GM18907 (cell line): ENCODE data around the gene SKOR1.

Source experiments
- ATAC-seq: cut with Tn5 transposase; IDR thresholded peaks from one replicate; pipeline ENCODE4 v1.9.1; 2021; ENCODE audit warnings: mild to moderate bottlenecking, moderate library complexity; ENCODE audit not compliant: unreplicated experiment

The SKOR1 gene

DNA sequence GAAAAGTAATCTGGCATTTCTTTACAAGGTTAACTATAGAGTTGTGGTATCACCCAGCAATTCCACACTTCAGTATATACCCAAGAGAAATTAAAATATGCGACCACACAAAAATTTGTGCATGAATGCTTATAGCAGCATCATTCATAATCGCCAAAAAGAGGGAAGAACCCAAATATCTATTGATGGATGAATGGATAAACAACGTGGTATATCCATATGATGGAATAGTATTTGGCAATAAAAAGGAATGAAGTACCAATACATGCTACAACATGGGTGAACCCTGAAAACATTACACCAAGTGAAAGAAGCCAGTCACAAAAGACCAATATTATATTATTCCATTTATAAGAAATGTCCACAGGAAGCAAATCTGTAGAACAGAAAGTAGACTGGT, 8.6 kb upstream of the SKOR1 start:
- no peak for ATAC-seq

DNA sequence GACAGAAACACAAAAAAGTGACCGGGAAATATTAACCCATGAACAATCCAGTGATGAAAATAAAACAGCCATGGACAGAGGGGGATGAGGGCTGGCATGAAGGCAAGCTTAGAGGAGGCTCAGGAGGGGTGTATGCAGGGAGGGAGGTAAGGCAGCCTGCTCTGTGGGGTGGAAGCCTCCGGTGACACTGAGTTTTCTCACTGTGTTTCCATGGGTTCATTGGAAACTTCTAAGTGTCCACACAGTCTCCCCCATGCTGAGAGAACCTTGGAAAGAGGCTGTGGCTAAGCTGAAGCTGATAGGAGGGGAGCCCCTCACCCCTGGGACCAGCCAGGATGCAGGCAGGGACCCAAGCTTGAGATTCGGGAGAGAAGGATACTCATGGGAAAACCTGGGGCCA, 6.8 kb upstream of the SKOR1 start:
- no peak for ATAC-seq

DNA sequence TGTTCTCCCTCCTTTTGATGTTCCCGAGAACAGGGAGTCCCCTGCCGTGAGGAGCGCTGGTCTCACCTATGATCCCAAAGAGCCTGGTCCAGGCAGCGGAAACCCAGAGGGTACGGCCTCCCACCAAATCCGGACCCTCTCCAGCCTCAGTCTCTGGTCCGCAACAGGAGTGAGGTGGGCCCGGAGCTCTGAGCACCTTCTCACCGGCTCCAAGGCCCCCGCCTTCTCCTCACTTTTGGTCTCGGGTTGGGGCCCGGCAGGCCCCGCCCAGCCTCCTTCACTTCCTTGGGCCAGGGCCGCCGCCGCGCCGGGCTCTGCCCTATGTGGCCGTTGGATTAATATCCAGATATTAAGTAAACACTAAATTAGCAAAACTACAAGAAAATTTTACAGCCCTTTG, 5.7 kb upstream of the SKOR1 start:
- ATAC-seq: no peak

DNA sequence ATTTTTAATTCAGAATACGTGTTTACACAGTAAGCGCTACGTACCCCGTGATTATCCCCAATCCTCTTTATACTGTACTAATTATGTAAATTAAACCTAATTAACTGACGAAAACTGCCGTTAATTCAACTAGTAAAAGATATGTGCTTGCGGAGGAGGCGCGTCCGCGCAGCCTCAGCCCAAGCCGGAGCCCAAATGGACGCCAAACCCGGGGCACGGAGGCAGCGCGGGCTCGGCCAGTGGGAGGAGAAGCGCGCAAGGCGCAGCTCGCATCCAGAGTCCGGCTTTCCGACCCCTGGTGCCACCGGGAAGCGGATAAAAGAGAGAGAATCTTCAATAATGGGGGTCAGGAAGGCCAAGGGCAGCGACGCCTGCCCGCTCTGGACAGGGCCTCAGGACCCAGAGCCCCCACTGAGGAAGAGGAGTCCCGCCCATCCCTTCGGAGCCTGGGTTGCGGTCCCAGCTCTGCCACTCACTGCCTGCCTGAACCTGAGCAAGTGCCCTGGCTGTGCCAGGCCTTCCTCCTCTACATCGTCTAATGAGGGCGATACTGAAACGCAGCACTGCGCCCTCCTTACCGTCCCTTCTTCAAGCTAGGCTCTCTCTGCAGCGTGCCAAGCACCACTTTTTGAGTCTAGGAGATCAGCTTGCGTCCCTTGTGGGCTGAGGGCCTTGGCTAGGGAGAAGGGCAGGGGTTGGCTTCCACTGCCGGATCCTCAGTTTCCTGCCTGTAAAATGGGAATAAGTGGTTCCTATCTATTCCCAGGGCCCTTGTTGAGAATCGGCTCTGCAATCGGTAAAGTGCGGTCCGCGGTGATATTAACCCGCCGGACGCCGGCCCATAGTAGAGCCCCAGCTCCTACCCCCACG, 5.0 kb upstream of the SKOR1 start:
- no peak for ATAC-seq

DNA sequence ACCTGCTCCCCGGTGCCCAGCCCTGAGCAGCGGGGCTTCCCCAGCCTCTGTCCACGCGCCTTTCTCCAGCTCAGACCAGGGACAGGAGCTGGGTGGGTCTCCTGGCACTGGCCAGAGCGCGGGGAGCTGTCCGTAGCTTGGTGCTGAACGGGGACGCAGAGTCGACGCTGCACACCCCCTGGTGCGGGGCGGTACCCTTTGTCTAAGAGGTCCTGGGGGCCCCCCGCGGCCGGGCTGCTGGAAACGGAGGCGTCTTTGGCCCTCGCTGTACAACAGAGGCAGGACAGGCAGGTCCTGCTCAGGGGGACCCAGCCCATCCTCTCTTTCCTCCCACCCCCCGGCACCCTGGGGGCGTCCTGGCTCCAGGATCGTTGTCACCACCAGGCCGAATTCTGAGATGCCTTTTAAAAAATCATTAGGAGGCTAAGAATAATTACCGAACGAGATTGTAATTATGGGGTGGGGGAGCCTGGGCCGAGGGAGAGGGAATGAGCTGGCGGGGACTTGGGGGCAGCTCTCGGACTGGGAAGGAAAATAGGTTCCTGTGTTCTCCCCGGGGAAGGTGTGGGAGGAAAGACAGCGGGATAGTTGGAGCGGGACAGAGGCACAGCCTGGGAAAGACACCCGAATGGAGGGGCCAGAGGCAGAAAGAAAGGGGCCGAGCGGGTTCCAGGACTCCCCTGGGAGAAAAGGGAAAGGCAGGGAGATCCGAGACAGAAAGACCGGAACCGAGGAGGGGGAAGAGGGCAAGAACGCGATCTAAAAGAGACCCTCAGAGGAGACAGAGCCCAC, 4.1 kb upstream of the SKOR1 start:
- ATAC-seq: no peak

DNA sequence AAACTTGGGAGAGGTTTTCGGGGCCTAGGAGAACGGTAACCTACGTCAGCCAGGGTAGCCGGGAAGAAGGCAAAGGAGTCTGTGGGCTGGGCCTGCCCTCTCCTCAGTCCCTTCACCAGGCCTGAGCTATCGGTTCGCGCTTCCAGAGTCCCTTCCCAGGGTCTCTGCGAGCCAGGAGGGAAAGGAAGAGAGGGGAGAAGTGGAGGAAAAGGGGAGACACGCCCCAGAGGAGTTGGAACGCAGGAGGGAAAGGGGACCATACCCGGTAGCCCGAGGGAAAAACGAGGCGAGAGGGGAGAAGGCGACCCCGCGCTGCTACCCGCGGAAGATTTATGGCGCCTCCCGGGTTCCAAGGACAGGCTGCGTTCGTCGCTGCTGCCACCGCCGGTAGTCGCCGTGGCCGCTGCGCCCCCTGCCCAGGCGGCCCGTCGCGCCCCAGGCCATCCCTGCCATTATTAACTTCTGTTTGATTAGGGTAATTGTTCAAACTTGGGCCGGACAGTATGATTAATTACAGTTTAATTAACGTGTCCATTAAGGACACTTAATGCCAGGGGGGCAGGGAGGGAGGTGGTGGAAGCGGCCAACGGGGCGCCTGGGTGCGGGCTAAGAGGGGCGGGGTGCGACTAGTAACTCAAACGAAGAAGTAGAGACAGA, 3.4 kb upstream of the SKOR1 start:
- ATAC-seq: no peak

DNA sequence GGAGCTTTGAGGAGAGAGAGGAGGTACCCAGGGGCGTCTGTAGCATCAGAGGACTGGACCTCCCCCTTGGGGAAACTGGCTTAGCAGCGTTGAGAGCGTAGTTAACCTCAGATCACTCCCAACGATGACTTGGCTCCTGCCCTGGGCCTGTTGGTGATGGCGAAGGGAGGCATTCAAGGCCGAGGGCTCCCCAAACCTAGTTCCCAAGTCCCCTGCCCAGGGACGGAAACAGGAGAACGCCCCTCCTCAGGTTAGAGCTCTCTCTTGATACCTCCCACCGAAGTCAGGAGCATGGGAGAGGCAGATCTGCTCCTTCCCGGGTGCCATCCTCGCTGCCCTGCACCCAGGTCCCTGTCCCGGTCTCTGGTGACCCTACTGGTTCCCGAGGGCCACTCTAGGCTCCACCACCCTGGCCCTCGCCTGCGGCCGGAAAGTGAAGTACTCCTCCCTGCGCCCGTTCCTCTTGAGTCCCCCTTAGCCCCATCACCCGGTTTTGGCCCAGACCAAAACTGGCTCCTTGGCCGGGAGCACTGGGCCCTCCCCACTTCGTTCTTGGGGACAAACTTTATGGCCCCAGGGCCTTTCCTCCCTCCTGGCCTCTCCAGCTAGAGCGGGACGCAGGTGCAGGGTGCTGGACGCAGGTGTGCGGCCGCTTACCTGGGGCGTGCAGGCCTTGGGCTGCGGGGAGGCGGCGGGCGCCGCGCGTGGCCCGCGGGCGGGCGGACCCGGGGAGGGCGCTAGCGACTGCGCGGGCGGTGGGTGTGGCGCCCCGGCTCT, 2.6 kb upstream of the SKOR1 start:
- ATAC-seq: no peak

DNA sequence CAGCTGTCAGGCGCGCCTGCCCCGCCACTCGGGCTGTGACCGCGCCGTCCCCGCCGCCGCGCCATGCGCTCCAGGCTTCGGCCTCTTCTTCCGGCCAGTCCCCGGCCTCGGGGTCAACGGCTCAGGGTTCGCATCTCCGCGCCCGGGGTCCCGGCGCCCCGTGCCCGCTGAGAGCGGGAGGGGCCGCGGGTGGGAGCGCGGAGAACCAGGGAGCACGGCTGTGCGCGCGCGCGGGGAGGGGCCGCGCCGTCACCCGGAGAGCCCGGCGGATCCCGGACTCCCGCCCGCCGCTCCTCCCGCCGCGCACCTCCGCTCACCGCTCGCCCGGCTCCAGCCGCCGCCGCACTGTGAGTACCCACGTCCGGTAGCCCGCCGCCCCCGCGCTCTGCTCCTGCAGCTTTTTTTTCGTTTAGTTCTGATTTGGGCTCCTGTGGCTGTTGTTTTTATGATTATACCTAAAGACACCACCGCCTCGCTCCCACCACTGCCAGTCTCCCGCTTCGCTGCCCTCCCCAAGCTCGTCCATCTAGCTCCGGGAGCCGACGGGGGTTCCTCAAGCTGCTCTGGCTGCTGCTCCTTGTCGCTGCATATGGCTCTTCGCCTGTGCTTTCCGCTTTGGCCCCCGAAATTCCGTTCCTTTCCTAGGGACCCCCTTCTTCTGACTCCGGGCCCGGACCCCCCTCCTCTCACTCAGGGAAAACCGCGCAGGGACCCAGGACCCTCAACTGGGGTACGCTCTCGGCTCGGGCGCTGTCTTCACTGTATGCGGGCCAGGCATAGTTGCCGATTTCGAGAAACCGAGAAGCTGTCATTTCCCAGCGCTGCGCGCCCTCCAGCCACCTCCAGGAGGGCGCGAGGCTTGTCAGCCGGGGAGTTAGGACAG, 1.8 kb upstream of the SKOR1 start:
- no peak for ATAC-seq

DNA sequence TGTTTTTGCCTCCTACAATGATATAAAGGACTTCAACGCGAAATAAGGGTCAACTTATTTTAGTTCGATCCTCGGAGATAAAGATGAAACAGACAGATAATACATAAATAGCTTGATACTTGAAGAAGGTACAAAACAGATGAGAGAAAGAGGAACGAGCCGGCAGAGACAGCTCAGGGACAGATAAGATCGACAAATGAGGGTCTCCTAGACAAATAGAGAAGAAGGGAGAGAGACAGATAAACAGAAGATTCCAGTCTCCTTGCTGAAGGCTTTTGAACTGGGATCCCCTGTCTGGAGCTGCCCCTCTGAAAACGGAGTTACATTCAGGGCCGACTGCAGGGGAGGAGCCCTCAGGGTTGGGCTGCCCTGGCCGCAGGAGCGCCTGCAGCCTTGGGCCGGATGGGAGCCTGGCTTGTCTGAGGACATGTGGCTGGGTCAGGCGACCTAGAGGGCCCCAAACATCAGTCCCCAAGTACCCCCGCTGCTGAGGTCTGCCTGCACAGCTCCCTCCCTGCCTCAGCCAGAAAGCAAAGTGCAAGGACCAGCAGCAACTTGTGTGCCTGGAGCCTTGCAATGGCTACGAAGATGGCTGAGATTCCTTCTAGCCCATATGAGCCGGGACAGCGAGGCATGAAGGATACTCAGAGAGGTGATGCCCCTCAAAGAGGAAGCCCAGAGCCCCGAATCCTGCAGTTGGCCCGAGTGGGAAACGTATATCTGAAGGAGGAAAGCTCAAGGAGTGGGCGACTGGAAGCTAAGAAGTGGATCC, 926 bp upstream of the SKOR1 start:
- no peak for ATAC-seq

DNA sequence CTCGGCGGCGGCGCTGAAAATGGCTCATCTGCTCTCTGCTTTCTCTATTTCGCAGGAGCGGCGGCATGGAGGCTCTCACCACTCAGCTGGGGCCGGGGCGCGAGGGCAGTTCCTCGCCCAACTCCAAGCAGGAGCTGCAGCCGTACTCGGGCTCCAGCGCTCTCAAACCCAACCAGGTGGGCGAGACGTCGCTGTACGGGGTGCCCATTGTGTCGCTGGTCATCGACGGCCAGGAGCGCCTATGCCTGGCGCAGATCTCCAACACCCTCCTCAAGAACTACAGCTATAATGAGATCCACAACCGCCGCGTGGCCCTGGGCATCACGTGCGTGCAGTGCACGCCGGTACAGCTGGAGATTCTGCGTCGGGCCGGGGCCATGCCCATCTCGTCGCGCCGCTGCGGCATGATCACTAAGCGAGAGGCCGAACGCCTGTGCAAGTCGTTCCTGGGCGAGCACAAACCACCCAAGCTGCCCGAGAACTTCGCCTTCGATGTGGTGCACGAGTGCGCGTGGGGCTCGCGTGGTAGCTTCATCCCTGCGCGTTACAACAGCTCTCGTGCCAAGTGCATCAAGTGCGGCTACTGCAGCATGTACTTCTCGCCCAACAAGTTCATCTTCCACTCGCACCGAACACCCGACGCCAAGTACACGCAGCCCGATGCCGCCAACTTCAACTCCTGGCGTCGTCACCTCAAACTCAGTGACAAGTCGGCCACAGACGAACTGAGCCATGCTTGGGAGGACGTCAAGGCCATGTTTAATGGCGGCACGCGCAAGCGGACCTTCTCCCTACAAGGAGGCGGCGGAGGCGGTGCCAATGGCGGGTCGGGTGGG, 790 bp downstream of the SKOR1 start:
- ATAC-seq: no peak

DNA sequence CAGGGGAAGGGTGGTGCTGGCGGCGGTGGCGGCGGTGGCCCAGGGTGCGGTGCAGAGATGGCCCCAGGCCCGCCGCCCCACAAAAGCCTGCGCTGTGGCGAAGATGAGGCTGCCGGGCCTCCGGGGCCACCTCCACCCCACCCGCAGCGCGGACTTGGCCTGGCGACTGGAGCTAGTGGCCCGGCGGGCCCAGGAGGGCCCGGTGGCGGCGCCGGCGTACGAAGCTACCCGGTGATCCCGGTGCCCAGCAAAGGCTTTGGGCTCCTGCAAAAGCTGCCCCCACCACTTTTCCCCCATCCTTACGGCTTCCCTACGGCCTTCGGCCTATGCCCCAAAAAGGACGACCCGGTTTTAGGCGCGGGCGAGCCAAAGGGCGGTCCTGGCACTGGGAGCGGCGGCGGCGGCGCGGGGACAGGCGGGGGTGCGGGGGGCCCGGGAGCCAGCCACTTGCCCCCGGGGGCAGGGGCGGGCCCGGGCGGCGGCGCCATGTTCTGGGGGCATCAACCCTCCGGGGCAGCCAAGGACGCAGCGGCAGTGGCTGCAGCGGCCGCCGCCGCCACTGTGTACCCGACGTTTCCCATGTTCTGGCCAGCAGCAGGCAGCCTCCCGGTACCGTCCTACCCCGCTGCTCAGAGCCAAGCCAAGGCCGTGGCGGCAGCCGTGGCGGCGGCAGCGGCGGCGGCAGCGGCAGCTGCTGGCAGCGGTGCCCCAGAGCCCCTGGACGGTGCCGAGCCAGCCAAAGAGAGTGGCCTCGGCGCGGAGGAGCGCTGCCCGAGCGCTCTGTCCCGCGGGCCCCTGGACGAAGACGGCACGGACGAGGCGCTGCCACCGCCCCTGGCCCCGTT, 1.6 kb downstream of the SKOR1 start:
- no peak for ATAC-seq

DNA sequence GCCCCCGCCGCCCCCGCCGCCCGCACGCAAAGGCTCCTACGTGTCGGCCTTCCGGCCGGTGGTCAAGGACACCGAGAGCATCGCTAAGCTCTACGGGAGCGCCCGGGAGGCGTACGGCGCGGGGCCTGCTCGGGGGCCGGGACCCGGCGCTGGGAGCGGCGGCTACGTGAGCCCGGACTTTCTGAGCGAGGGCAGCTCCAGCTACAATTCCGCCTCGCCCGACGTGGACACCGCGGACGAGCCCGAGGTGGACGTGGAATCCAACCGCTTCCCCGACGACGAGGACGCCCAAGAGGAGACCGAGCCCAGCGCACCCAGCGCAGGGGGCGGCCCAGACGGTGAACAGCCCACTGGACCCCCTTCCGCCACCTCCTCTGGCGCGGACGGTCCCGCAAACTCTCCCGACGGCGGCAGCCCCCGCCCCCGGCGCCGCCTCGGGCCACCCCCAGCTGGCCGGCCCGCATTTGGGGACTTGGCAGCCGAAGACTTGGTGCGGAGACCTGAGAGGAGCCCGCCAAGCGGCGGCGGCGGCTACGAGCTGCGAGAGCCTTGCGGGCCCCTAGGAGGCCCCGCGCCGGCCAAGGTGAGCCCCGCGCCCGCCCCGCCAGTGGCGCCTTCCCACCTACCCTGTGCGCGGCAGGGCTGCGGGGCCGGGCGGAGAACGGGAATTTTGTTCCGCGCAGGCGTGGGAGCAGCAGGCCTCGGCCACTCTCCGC, 2.4 kb downstream of the SKOR1 start:
- ATAC-seq: no peak

DNA sequence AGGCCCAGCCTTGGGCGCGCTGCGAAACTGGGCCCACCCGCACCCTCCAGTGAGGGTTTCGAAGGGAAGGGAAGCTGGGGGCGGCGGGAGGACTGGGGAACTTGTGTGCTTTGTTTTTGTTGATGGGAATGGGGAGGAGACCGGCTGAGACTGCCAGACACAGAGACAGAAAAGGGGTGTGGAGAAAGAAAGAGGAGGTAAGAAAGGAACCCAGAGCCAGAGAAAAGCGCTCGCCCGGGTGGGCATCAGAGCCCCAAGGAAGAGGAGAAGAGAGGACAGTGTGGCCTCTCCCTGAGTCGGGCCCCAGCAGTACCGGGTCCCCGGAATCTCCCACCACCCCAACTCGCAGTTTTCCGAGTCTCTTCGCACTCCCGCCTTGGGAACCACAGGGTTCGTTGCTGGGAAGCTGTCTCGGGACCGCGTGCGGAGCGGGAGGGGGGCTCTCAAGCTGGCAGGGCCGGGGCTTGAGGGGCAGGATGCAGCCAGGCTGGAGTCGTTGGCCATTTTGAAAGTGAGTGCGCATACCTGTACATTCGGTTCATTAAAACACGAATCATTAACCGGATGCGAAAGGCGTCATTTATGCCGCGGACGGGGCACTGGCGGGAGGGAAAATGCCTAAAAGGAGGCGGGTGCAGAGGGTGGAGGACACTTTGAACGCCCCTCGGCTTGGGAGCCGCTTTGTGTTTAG, 3.1 kb downstream of the SKOR1 start:
- no peak for ATAC-seq

DNA sequence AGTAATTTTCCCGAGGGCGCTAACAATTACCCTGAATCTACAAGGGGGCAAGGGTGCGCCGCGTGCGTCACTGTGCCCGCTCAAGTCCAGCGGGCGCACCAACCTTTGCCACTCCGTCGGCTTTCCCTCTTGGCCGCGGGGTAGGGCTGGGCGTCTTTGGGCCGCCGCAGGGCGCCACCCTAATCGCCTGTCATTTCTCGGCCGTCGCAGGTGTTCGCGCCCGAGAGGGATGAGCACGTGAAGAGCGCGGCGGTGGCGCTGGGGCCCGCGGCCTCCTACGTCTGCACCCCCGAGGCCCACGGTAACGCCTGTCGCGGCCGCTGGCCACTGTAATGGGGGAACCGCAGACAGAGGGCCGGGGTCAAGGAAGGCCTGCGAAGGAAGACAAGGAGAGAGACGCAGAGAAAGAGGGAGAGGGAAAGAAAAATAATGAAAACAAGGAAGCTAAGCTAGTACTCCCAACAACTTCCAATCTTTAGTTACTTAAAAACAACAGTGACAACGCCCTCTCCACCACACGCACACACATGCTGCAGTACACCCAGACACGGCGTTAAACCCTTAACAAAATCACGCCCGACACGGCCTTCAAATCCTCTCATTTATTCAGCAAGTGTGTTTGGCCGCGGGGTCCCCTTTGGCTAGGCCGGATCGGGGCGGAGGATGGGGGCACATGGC, 3.8 kb downstream of the SKOR1 start:
- no peak for ATAC-seq

DNA sequence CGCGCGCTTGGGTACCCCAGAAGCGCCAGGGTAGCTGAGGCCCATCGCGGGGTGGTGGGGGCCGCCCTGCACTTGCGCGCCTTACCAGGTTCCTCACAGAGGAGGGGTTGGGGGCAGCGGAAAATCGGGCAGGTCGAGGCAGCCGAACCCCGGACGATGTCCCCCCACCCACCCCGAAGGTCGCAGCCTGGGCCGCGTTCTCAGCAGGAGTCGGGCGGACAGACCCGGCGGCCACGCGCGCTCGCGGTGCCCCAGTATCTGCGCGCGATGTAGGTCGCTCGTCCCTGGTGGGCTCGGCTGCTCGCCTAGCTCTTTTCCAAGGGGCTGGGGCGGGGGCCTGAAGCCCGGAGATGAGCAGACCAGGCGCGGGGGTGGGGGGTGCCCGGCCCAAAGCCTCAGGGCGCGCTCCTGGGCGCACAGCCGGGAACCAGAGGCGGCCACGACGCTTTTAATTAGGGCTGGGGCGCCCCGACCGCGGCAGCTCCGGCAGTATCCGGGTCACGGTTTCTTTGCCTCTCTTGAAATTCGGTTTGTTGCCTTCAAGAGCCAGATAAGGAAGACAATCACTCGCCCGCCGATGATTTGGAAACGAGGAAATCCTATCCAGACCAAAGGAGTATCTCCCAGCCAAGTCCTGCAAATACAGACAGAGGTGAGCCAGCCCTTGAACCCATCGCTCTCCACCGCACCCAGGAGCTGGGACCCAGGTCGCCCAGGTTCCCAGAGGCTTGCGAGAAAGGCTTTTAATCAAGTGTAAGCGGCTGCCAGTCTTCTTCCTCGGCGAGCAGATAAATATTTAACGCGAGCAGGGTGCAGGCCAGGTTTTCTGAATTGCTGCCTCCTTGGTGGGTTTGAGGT, 4.6 kb downstream of the SKOR1 start:
- ATAC-seq: no peak
